BE2C (cell line): ENCODE results near the gene PGM3. TPM values are rescaled to one million over a fixed set of nuclear protein-coding genes. Genes with fewer than 3 reads are reported as not detected.

Experiments used
- DNase-seq: peaks from one replicate; pipeline ENCODE4 v3.0.0-alpha.2; 2020
- H3K27me3 ChIP-seq: fragments of 250-450 bp; sonication (Bioruptor Pico); 2 replicates; pipeline ENCODE4 v1.5.1; 2020; ENCODE audit warnings: mild to moderate bottlenecking
- H3K36me3 ChIP-seq: fragments of 250-450 bp; sonication (Bioruptor Pico); 2 replicates; pipeline ENCODE4 v1.5.1; 2020; ENCODE audit warnings: mild to moderate bottlenecking
- H3K4me1 ChIP-seq: fragments of 250-450 bp; sonication (Bioruptor Pico); 2 replicates; pipeline ENCODE4 v1.5.1; 2020
- H3K4me3 ChIP-seq: 2 replicates; pipeline ENCODE4 v1.5.1; 2011; ENCODE audit warnings: low read depth, low read length
- H3K9me3 ChIP-seq: fragments of 250-450 bp; sonication (Bioruptor Pico); 2 replicates; pipeline ENCODE4 v1.5.1; 2020
- CTCF ChIP-seq: IDR thresholded peaks from 2 replicates; pipeline ENCODE4 v1.5.1; 2012; ENCODE audit warnings: mild to moderate bottlenecking, low read depth, low read length
- polyA plus RNA-seq: library from polyadenylated mRNA; unstranded; fragments of >200 nt; gene quantifications from one replicate; pipeline ENCODE4 v1.2.1, GENCODE V29; 2012; ENCODE audit warnings: low read depth, missing spikeins; ENCODE audit not compliant: insufficient read length, insufficient read depth

The PGM3 gene
- 21.6 TPM for polyA plus RNA-seq

GRCh38 chr6:83192871-83193746, at the start of gene PGM3, which contains the start of gene RWDD2A:
TSS of gene PGM3 (minus strand) at chr6:83193265. CDS start at chr6:83191012, 2,253 bp downstream.
TSS of gene RWDD2A (plus strand) at chr6:83193357. CDS start at chr6:83194452, 1,095 bp downstream.
- Histone ChIP-seq H3K4me1 (no peaks in the 10 kb centered on the region; the same call in 1 of the 2 replicates), H3K9me3 (no peaks in the 10 kb centered on the region), H3K4me3 (peak within 1 kb of the TSS; percentile 91), H3K27me3 (no peaks in the 10 kb centered on the region), H3K36me3 (peaks cover 26% of the 10 kb centered on the region)
- no peak for TF ChIP-seq CTCF
- peak; percentile 94 for DNase-seq

- Histone ChIP-seq H3K4me3 (no peak overlapping the region), H3K36me3 (no peaks in the 10 kb centered on the region), H3K4me1 (no peaks in the 10 kb centered on the region), H3K9me3 (no peaks in the 10 kb centered on the region), H3K27me3 (no peaks in the 10 kb centered on the region)
- no peak for DNase-seq
- TF ChIP-seq CTCF: no peak
These were observed 38.1 kb upstream of the PGM3 start for GRCh38 chr6:83231146-83231545.

GRCh38 chr6:83226517-83226916, 33.5 kb upstream of the PGM3 start:
- H3K4me3 ChIP-seq: no peak overlapping the region
- no peak for DNase-seq
- no peaks in the 10 kb centered on the region for H3K4me1 ChIP-seq
- no peaks in the 10 kb centered on the region for H3K9me3 ChIP-seq
- H3K27me3 ChIP-seq: no peaks in the 10 kb centered on the region
- no peaks in the 10 kb centered on the region for H3K36me3 ChIP-seq
- no peak for TF ChIP-seq CTCF

GRCh38 chr6:83221889-83222479, 28.9 kb upstream of the PGM3 start:
- Histone ChIP-seq H3K4me3 (no peak overlapping the region), H3K27me3 (no peaks in the 10 kb centered on the region), H3K36me3 (no peaks in the 10 kb centered on the region), H3K4me1 (peaks cover 6% of the 10 kb centered on the region), H3K9me3 (no peaks in the 10 kb centered on the region)
- peak; percentile 46; the same call in 1 of the 2 replicates for TF ChIP-seq CTCF
- DNase-seq: no peak

- Histone ChIP-seq H3K4me1 (peaks cover 6% of the 10 kb centered on the region), H3K9me3 (no peaks in the 10 kb centered on the region), H3K36me3 (no peaks in the 10 kb centered on the region), H3K27me3 (no peaks in the 10 kb centered on the region), H3K4me3 (no peak overlapping the region)
- no peak for DNase-seq
- TF ChIP-seq CTCF: no peak
These were observed 28.2 kb upstream of the PGM3 start for GRCh38 chr6:83221276-83221675.

GRCh38 chr6:83220121-83220520, 27.1 kb upstream of the PGM3 start:
- Histone ChIP-seq H3K9me3 (no peaks in the 10 kb centered on the region), H3K4me1 (peaks cover 11% of the 10 kb centered on the region), H3K4me3 (no peak overlapping the region), H3K27me3 (no peaks in the 10 kb centered on the region), H3K36me3 (no peaks in the 10 kb centered on the region)
- TF ChIP-seq CTCF: no peak
- no peak for DNase-seq
